ENCODE data around the gene MAP4K2.

MAP4K2 gene

GRCh38 chr11:64751580-64751979 lies 51.4 kb downstream of the MAP4K2 start:
- in situ Hi-C loops (cut with HindIII; ENCODE audit: low pct_ligation_motif_present, low sequenced_read_pairs): no loop called here
- TF ChIP-seq CTCF (IDR thresholded peaks at IDR 0.05; ENCODE audit: low read depth, low read length, missing control alignments): no peak
- Histone ChIP-seq H3K27me3 (replicated peaks) (no peaks in the 10 kb centered on the region), H3K27ac (no peak overlapping the region), H3K4me3 (ENCODE audit: low read depth, low read length) (no peak overlapping the region), H3K36me3 (replicated peaks) (no peaks in the 10 kb centered on the region)
- no peak for DNase-seq

- no peak overlapping the region for H3K27ac ChIP-seq
- in situ Hi-C loops (cut with HindIII; ENCODE audit: low pct_ligation_motif_present, low sequenced_read_pairs): no loop called here
- no peaks in the 10 kb centered on the region for H3K36me3 ChIP-seq (replicated peaks)
- DNase-seq: no peak
- no peaks in the 10 kb centered on the region for H3K27me3 ChIP-seq (replicated peaks)
- no peak overlapping the region for H3K4me3 ChIP-seq (ENCODE audit: low read depth, low read length)
- TF ChIP-seq CTCF (IDR thresholded peaks at IDR 0.05; ENCODE audit: low read depth, low read length, missing control alignments): no peak
Measured at GRCh38 chr11:64751136-64751535, 51.9 kb downstream of the MAP4K2 start.

- Histone ChIP-seq H3K27ac (no peak overlapping the region), H3K27me3 (replicated peaks) (no peaks in the 10 kb centered on the region), H3K36me3 (replicated peaks) (no peaks in the 10 kb centered on the region), H3K4me3 (ENCODE audit: low read depth, low read length) (no peak overlapping the region)
- peak; percentile 15 for TF ChIP-seq CTCF (IDR thresholded peaks at IDR 0.05; ENCODE audit: low read depth, low read length, missing control alignments)
- in situ Hi-C loops (cut with HindIII; ENCODE audit: low pct_ligation_motif_present, low sequenced_read_pairs): no loop called here
- no peak for DNase-seq
Measured at GRCh38 chr11:64750361-64751054, 52.5 kb downstream of the MAP4K2 start.

GRCh38 chr11:64747961-64748665 lies 54.9 kb downstream of the MAP4K2 start:
- in situ Hi-C loops (cut with HindIII; ENCODE audit: low pct_ligation_motif_present, low sequenced_read_pairs): no loop called here
- H3K27ac ChIP-seq: no peak overlapping the region
- no peaks in the 10 kb centered on the region for H3K36me3 ChIP-seq (replicated peaks)

GRCh38 chr11:64746486-64746885 lies 56.5 kb downstream of the MAP4K2 start:
- H3K4me3 ChIP-seq (ENCODE audit: low read depth, low read length): no peak overlapping the region
- H3K27ac ChIP-seq: no peak overlapping the region
- no peak for TF ChIP-seq CTCF (IDR thresholded peaks at IDR 0.05; ENCODE audit: low read depth, low read length, missing control alignments)
- H3K27me3 ChIP-seq (replicated peaks): peaks cover 10% of the 10 kb centered on the region
- no peaks in the 10 kb centered on the region for H3K36me3 ChIP-seq (replicated peaks)
- in situ Hi-C loops (cut with HindIII; ENCODE audit: low pct_ligation_motif_present, low sequenced_read_pairs): no loop called here
- no peak for DNase-seq

More at GRCh38 chr11:64747961-64748665, 54.9 kb downstream of the MAP4K2 start:
- no peak overlapping the region for H3K4me3 ChIP-seq (ENCODE audit: low read depth, low read length)
- TF ChIP-seq CTCF (IDR thresholded peaks at IDR 0.05; ENCODE audit: low read depth, low read length, missing control alignments): no peak
- no peak for DNase-seq
- peaks cover 6% of the 10 kb centered on the region for H3K27me3 ChIP-seq (replicated peaks)
